ENCODE results near the gene HOXD11.

- TF ChIP-seq CTCF (IDR thresholded peaks at IDR 0.05; ENCODE audit: borderline replicate concordance, extremely low read depth, low read length, poor library complexity, severe bottlenecking) (no peak), EZH2 (IDR thresholded peaks at IDR 0.05; ENCODE audit: borderline replicate concordance, low read depth, low read length, severe bottlenecking) (no peak)
These were observed 25.1 kb upstream of the HOXD11 start for GRCh38 chr2:176081837-176082524.

Measured in DND-41 (cell line).